CD8-positive, alpha-beta memory T cell (primary cell): ENCODE measurements around the gene QSOX2. TPM values are rescaled to one million over a fixed set of nuclear protein-coding genes. Genes with fewer than 3 reads are reported as not detected.
"Not testable (repeated sequence)": the region's sequence is repeated elsewhere in the genome, so short reads cannot be mapped to it uniquely, and the experiment has no call there.

Experiments
- CTCF ChIA-PET: fragments of 350-600 bp; sonication (Branson Sonifier 250); formaldehyde crosslinking; loops from one replicate; lab custom pipeline; 2021; ENCODE audit warnings: antibody characterized with exemption; lab: Charles Lee
- POLR2A ChIA-PET: fragments of 350-600 bp; sonication (Branson Sonifier 250); formaldehyde crosslinking; loops from one replicate; lab custom pipeline; 2021; ENCODE audit warnings: antibody characterized with exemption; lab: Charles Lee
- DNase-seq, 5 donors: peaks; one replicate each; pipeline versions ENCODE4 v3.0.0 to v3.0.0-alpha.2; 2020 to 2022; ENCODE audit warnings: mixed read lengths in 1 of 5
- H3K27ac ChIP-seq: one replicate; pipeline ENCODE4 v1.7.0; 2013; ENCODE audit warnings: low read depth, mild to moderate bottlenecking, low read length, moderate library complexity
- H3K27me3 ChIP-seq: 2 replicates; pipeline ENCODE4 v1.7.0; 2013; ENCODE audit warnings: low read length, mild to moderate bottlenecking; ENCODE audit not compliant: insufficient read depth, poor library complexity, severe bottlenecking
- H3K36me3 ChIP-seq: 2 replicates; pipeline ENCODE4 v1.7.0; 2013; ENCODE audit warnings: mild to moderate bottlenecking, low read length, moderate library complexity; ENCODE audit not compliant: insufficient read depth
- H3K4me1 ChIP-seq: 2 replicates; pipeline ENCODE4 v1.7.0; 2013; ENCODE audit warnings: mild to moderate bottlenecking, low read length, moderate library complexity; ENCODE audit not compliant: insufficient read depth
- H3K4me3 ChIP-seq: 2 replicates; pipeline ENCODE4 v1.7.0; 2013; ENCODE audit warnings: mild to moderate bottlenecking, low read length
- H3K9me3 ChIP-seq: 2 replicates; pipeline ENCODE4 v1.7.0; 2013; ENCODE audit warnings: mild to moderate bottlenecking, low read length
- H3K27ac Mint-ChIP-seq, 8 donors: one replicate each; pipeline ENCODE4 v1.8.0; 2020 to 2021; ENCODE audit warnings: mixed read lengths in 8 of 8, mild to moderate bottlenecking in 6 of 8, inconsistent platforms in 3 of 8, moderate library complexity in 3 of 8
- H3K27me3 Mint-ChIP-seq, 2 donors: one replicate each; pipeline ENCODE4 v1.8.0; 2020 to 2021; ENCODE audit warnings: mixed read lengths in 2 of 2, mild to moderate bottlenecking in 1 of 2, moderate library complexity in 1 of 2
- H3K36me3 Mint-ChIP-seq, 3 donors: one replicate each; pipeline ENCODE4 v1.8.0; 2020 to 2021; ENCODE audit warnings: mixed read lengths in 3 of 3, inconsistent platforms in 1 of 3, mild to moderate bottlenecking in 1 of 3
- H3K4me1 Mint-ChIP-seq, 3 donors: one replicate each; pipeline ENCODE4 v1.8.0; 2020 to 2021; ENCODE audit warnings: mixed read lengths in 3 of 3, inconsistent platforms in 1 of 3, mild to moderate bottlenecking in 1 of 3
- H3K4me3 Mint-ChIP-seq, 7 donors: one replicate each; pipeline ENCODE4 v1.8.0; 2020 to 2021; ENCODE audit warnings: mixed read lengths in 7 of 7, mild to moderate bottlenecking in 6 of 7, moderate library complexity in 4 of 7, inconsistent platforms in 2 of 7
- H3K9me3 Mint-ChIP-seq, 5 donors: one replicate each; pipeline ENCODE4 v1.8.0; 2020 to 2022; ENCODE audit warnings: mixed read lengths in 5 of 5, mild to moderate bottlenecking in 3 of 5, moderate library complexity in 2 of 5, inconsistent platforms in 1 of 5
- polyA plus RNA-seq: library from polyadenylated mRNA; unstranded; fragments of 300-500 nt; fragmentation: Illumina TruSeq; gene quantifications from one replicate; pipeline ENCODE4 v1.2.3, GENCODE V29; 2021
- total RNA-seq, 2 experiments: library from RNA; stranded (reverse); gene quantifications; one replicate each; pipeline ENCODE4 v1.2.3, GENCODE V29; 2021

The QSOX2 gene
- total and polyA plus RNA-seq, 3 experiments from 2014 or later = 0.66 to 15.3 (median 14.6) TPM

DNA sequence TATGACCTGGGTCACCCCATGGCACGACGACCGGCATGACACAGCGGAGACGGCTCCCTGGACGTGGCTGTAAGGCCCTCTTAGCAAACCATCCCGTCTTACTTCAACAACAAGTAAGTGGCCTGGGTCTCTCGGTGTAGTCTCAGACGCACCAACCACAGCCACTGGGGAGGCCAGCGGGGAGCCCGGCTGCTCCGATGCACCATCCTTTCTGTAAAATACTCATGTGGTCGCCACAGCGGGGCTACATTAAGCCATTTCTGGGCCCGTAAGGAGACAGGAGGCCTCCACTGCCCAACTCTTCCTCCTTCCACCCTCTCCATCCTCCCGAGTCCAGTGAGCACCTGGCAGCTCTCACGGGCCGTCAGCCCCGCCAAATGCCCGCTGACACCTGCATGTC lies 4.7 kb downstream of the QSOX2 start:
- H3K4me1 Mint-ChIP-seq = peaks cover 26 to 43% (median 31%) of the 10 kb centered on the region in 3 donors
- ChIA-PET CTCF (no interaction called here), POLR2A (no interaction called here)
- no peak overlapping the region for H3K4me3 ChIP-seq
- no peak overlapping the region for H3K4me3 Mint-ChIP-seq
- H3K9me3 ChIP-seq = no peaks in the 10 kb centered on the region
- no peaks in the 10 kb centered on the region for H3K27me3 Mint-ChIP-seq
- H3K27ac Mint-ChIP-seq = no peak overlapping the region
- H3K27me3 ChIP-seq = no peaks in the 10 kb centered on the region
- H3K36me3 Mint-ChIP-seq = peaks cover 0 to 11% (median 0%) of the 10 kb centered on the region in 3 donors
- no peak overlapping the region for H3K27ac ChIP-seq
- peaks cover 25% of the 10 kb centered on the region for H3K4me1 ChIP-seq
- H3K9me3 Mint-ChIP-seq = no peaks in the 10 kb centered on the region
- DNase-seq = no peak
- H3K36me3 ChIP-seq = no peaks in the 10 kb centered on the region

DNA sequence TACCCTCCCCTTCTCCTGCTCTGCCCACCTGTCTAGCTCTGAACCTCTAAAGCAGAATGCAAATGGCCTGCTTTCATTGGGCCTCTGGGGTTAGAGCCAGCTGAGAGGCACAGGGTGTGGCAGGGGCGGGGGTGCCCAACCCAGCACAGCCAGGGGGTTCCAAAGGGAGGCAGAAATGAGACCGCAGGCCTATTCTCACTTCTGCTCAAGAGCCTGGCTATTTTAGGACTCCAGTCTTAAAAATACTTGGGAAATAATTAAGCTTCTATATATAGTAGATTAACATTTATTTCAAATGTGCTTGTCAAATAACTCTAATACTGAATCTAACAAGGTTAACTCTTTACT lies 5.7 kb downstream of the QSOX2 start:
- Histone ChIP-seq H3K4me1 (peaks cover 22% of the 10 kb centered on the region), H3K27ac (no peak overlapping the region), H3K36me3 (no peaks in the 10 kb centered on the region), H3K9me3 (no peaks in the 10 kb centered on the region), H3K4me3 (no peak overlapping the region), H3K27me3 (no peaks in the 10 kb centered on the region)
- POLR2A ChIA-PET = no interaction called here
- Mint-ChIP-seq H3K4me1 (peaks cover 24 to 40% (median 31%) of the 10 kb centered on the region in 3 donors), H3K9me3 (no peaks in the 10 kb centered on the region), H3K36me3 (peaks cover 0 to 18% (median 4%) of the 10 kb centered on the region in 3 donors), H3K4me3 (no peak overlapping the region), H3K27me3 (no peaks in the 10 kb centered on the region), H3K27ac (no peak overlapping the region)
- CTCF ChIA-PET = no interaction called here
- no peak for DNase-seq

GRCh38 chr9:136239135-136239982 lies 6.3 kb downstream of the QSOX2 start:
- H3K4me3 Mint-ChIP-seq = no peak overlapping the region

DNA sequence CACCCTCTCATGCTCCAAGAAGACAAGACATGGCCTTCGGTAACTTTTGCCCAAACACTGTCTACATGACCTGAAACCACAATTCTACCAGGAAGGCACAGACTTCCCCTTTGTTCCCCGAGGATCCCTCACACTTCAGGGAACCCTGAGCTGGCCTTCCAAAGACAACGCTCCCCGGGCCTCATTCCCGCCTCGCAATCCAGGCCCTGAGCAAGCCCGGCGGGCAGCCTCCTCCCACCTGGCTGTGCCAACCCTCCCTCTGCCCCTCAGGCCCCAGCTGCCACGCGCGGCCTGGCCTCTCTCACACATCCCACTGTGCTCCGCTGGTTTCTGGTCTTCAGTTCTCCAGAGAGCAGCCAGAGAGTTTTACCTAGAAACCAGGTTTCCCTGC lies 7.3 kb downstream of the QSOX2 start:
- no peak overlapping the region for H3K27ac ChIP-seq

More at GRCh38 chr9:136239135-136239982, 6.3 kb downstream of the QSOX2 start:
- no peak for DNase-seq
- H3K27me3 Mint-ChIP-seq = no peaks in the 10 kb centered on the region
- no peak overlapping the region for H3K27ac ChIP-seq
- H3K27ac Mint-ChIP-seq = no peak overlapping the region
- POLR2A ChIA-PET = no interaction called here
- H3K4me1 Mint-ChIP-seq = peaks cover 18 to 34% (median 27%) of the 10 kb centered on the region in 3 donors
- H3K4me3 ChIP-seq = no peak overlapping the region
- no peaks in the 10 kb centered on the region for H3K27me3 ChIP-seq
- CTCF ChIA-PET = no interaction called here
- no peaks in the 10 kb centered on the region for H3K36me3 ChIP-seq
- H3K4me1 ChIP-seq = peaks cover 16% of the 10 kb centered on the region
- H3K36me3 Mint-ChIP-seq = peaks cover 0 to 20% (median 6%) of the 10 kb centered on the region in 3 donors
- H3K9me3 Mint-ChIP-seq = no peaks in the 10 kb centered on the region
- no peaks in the 10 kb centered on the region for H3K9me3 ChIP-seq

GRCh38 chr9:136237486-136238341 lies 7.9 kb downstream of the QSOX2 start:
- Histone ChIP-seq H3K27ac (no peak overlapping the region), H3K36me3 (no peaks in the 10 kb centered on the region), H3K4me1 (peaks cover under 1% of the 10 kb centered on the region), H3K9me3 (no peaks in the 10 kb centered on the region), H3K4me3 (no peak overlapping the region), H3K27me3 (no peaks in the 10 kb centered on the region)
- Mint-ChIP-seq H3K4me3 (no peak overlapping the region), H3K36me3 (peaks cover 0 to 32% (median 9%) of the 10 kb centered on the region in 3 donors), H3K27ac (no peak overlapping the region), H3K27me3 (no peaks in the 10 kb centered on the region), H3K4me1 (peaks cover 12 to 28% (median 15%) of the 10 kb centered on the region in 3 donors), H3K9me3 (no peaks in the 10 kb centered on the region)
- CTCF ChIA-PET = no interaction called here
- no peak for DNase-seq
- POLR2A ChIA-PET = no interaction called here

More for the DNA sequence above, 7.3 kb downstream of the QSOX2 start:
- no peaks in the 10 kb centered on the region for H3K27me3 Mint-ChIP-seq
- Histone ChIP-seq H3K36me3 (no peaks in the 10 kb centered on the region), H3K4me3 (no peak overlapping the region), H3K27me3 (no peaks in the 10 kb centered on the region), H3K9me3 (no peaks in the 10 kb centered on the region), H3K4me1 (peaks cover 6% of the 10 kb centered on the region)
- DNase-seq = no peak
- H3K4me1 Mint-ChIP-seq = peaks cover 17 to 31% (median 20%) of the 10 kb centered on the region in 3 donors
- no peaks in the 10 kb centered on the region for H3K9me3 Mint-ChIP-seq
- no peak overlapping the region for H3K4me3 Mint-ChIP-seq
- CTCF ChIA-PET = no interaction called here
- peaks cover 0 to 30% (median 8%) of the 10 kb centered on the region in 3 donors for H3K36me3 Mint-ChIP-seq
- POLR2A ChIA-PET = no interaction called here
- H3K27ac Mint-ChIP-seq = no peak overlapping the region

DNA sequence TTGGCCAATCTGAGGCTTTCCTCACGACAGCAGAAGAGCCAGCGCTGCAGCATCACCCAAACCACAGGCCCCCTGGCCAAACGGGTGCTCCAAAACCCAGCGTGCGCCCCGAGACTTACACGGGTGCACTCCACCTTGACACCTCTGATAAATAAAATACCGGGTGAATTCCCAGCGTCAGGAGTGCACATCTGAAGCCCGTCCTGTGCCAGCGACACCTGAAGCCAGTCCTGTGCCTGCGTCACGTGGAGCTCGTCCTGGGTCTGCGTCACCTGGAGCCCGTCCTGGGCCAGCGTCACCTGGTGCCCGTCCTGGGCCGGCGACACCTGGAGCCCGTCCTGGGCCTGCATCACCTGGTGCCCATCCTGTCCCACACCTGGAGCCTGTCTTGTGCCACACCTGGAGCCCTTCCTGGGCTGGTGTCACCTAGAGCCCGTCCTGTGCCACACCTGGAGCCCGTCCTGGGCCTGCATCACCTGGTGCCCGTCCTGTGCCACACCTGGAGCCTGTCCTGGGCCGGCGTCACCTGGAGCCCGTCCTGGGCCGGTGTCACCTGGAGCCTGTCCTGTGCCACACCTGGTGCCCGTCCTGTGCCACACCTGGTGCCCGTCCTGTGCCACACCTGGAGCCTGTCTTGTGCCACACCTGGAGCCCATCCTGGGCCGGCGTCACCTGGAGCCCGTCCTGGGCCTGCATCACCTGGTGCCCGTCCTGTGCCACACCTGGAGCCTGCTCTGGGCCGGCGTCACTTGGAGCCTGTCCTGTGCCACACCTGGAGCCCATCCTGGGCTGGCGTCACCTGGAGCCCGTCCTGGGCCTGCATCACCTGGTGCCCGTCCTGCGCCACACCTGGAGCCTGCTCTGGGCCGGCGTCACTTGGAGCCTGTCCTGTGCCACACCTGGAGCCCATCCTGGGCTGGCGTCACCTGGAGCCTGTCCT lies 8.9 kb downstream of the QSOX2 start:
- H3K9me3 Mint-ChIP-seq, H3K36me3 ChIP-seq, H3K27ac ChIP-seq, DNase-seq, H3K4me3 Mint-ChIP-seq, CTCF ChIA-PET, H3K9me3 ChIP-seq, H3K4me1 ChIP-seq, POLR2A ChIA-PET, H3K27me3 ChIP-seq, H3K4me3 ChIP-seq, H3K27me3 Mint-ChIP-seq, H3K27ac Mint-ChIP-seq: not testable (repeated sequence)
- H3K36me3 Mint-ChIP-seq = peaks cover 0 to 36% (median 9%) of the 10 kb centered on the region in 3 donors
- peaks cover 11 to 21% (median 16%) of the 10 kb centered on the region in 3 donors for H3K4me1 Mint-ChIP-seq

DNA sequence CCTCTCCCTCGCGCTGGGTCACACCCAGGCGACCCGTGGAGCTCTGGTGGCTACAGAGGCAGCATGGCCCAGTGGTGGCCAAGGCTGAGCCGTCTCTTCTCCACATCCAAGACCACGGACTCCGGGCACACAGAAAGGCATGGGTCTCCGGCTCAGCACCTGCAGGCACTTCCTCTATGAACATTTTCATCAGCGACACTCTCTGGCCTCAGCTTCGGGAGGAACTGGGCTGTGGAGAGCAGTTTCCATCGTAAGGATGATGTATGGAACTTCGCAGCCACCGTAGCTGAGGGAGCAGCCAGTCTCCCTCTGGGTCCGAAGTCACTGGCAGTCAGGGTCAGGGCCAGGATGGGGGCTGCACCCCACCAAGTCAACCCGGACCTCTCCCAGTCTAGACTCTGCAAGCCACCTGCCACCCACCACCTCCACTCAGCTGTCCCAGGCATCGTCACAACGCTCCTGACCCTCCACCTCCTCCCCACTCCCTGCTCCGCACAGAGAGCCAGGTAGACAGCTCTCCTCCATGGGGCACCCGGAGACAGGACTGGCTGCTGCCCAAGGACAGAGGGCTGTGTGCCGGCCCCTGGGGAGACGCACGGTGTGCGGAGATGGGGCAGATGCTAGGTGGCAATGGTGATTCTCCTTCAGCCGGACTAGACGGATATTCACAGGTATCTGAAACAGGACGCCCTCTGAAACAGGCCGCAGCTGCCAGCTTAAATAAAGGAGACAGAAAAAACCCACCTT lies 9.7 kb downstream of the QSOX2 start:
- H3K36me3 ChIP-seq = no peaks in the 10 kb centered on the region

More for the DNA sequence above, 9.7 kb downstream of the QSOX2 start:
- Mint-ChIP-seq H3K4me1 (peaks cover 11 to 20% (median 13%) of the 10 kb centered on the region in 3 donors), H3K27ac (no peak overlapping the region), H3K27me3 (no peaks in the 10 kb centered on the region), H3K36me3 (peaks cover 0 to 40% (median 15%) of the 10 kb centered on the region in 3 donors), H3K9me3 (no peaks in the 10 kb centered on the region), H3K4me3 (no peak overlapping the region)
- ChIA-PET POLR2A (no interaction called here), CTCF (no interaction called here)
- Histone ChIP-seq H3K27me3 (no peaks in the 10 kb centered on the region), H3K4me1 (peaks cover 6% of the 10 kb centered on the region), H3K4me3 (no peak overlapping the region), H3K9me3 (no peaks in the 10 kb centered on the region), H3K27ac (no peak overlapping the region)
- no peak for DNase-seq
